SK-N-SH treated with all-trans-retinoic acid at 6 μM for 48 hours (cell line): ENCODE results near the gene SPECC1L.

Experiments
- PATZ1 ChIP-seq: fragments of 250-450 bp; sonication (Bioruptor Pico); IDR thresholded peaks from 2 replicates; pipeline ENCODE4 v1.8.0; 2020; ENCODE audit warnings: mild to moderate bottlenecking, moderate library complexity, borderline replicate concordance
- ZFP3 ChIP-seq: fragments of 250-450 bp; sonication (Bioruptor Pico); IDR thresholded peaks from 2 replicates; pipeline ENCODE4 v1.5.0; 2020; ENCODE audit warnings: mild to moderate bottlenecking, moderate library complexity
- ZFP30 ChIP-seq: fragments of 450-650 bp; formaldehyde crosslinking; IDR thresholded peaks from 2 replicates; pipeline ENCODE4 v1.5.0; 2022; ENCODE audit warnings: mild to moderate bottlenecking, moderate library complexity

- no peak for TF ChIP-seq ZFP30
- no peak for TF ChIP-seq PATZ1 (CRISPR knock-in tag)
- no peak for TF ChIP-seq ZFP3 (CRISPR knock-in tag)
These were observed 169.7 kb downstream of the SPECC1L start for GRCh38 chr22:24440270-24440717.
